Body of pancreas (tissue), 4 donors: Measurements from ENCODE around the gene AOAH. TPM values are rescaled to one million over a fixed set of nuclear protein-coding genes. Genes with fewer than 3 reads are reported as not detected.

Experiments
- ATAC-seq: fragments of 150-250 bp; one replicate; pipeline ENCODE4 v1.9.1; 2016
- DNase-seq, 4 donors: peaks; one replicate each; pipeline ENCODE4 v3.0.0-alpha.2; 2019
- H3K27ac ChIP-seq, 4 donors: fragments of 200-600 bp; sonication (generic); 1 replicate in 3 of 4; 2 replicates in 1 of 4; pipeline versions ENCODE4 v1.5.1 to v1.6.1; 2016 to 2019; ENCODE audit warnings: mild to moderate bottlenecking in 1 of 4, mixed read lengths in 1 of 4, moderate library complexity in 1 of 4
- H3K27me3 ChIP-seq, 2 donors: fragments of 200-600 bp; sonication (generic); one replicate each; pipeline ENCODE4 v1.6.0; 2016; ENCODE audit warnings: mild to moderate bottlenecking in 1 of 2
- H3K36me3 ChIP-seq, 2 donors: fragments of 200-600 bp; sonication (generic); replicated peaks in 1 of 2; 2 replicates each; pipeline ENCODE4 v1.5.1; 2016; ENCODE audit warnings: low read depth in 2 of 2; ENCODE audit not compliant: insufficient read depth in 1 of 2
- H3K4me1 ChIP-seq: fragments of 200-600 bp; sonication (generic); one replicate; pipeline ENCODE4 v1.6.0; 2016
- H3K4me3 ChIP-seq, 2 donors: fragments of 200-600 bp; sonication (generic); 1 replicate in 1 of 2; 2 replicates in 1 of 2; pipeline ENCODE4 v1.5.1; 2016 to 2019
- H3K9me3 ChIP-seq, 3 donors: fragments of 200-600 bp; sonication (generic); 1 replicate in 2 of 3; 2 replicates in 1 of 3; pipeline ENCODE4 v1.5.1; 2016
- POLR2A ChIP-seq, 3 donors: fragments of 450-650 bp; IDR thresholded peaks; one replicate each; pipeline ENCODE4 v1.6.1; 2016; ENCODE audit warnings: antibody characterized with exemption in 3 of 3, mild to moderate bottlenecking in 2 of 3
- WGBS, 2 donors: methylation state at CpG; one replicate each; pipeline ENCODE4 v1.1.5; 2017; 5-methylcytosine and 5-hydroxymethylcytosine counted together
- intact Hi-C: fragments of 100-400 bp; cut with DNase I; formaldehyde crosslinking; loops from one replicate; pipeline ENCODE4 v1.15.1; 2023
- total RNA-seq, 2 donors: library from RNA; depleted of rRNA; stranded (reverse); fragments of >200 nt; gene quantifications; one replicate each; pipeline ENCODE4 v1.1.0, GENCODE V29; 2016
- TF ChIP-seq, protein P1 (sequence below), 7 experiments: fragments of 450-650 bp in 4 of 7; fragments of 200-600 bp in 3 of 7; sonication (generic) in 3 of 7; IDR thresholded peaks; one replicate each; pipeline ENCODE4 v1.5.1; 2016 to 2019; ENCODE audit warnings: antibody characterized with exemption in 7 of 7

AOAH gene
- total RNA-seq, 2 donors from 2014 or later: 4.9 to 6.2 TPM

DNA sequence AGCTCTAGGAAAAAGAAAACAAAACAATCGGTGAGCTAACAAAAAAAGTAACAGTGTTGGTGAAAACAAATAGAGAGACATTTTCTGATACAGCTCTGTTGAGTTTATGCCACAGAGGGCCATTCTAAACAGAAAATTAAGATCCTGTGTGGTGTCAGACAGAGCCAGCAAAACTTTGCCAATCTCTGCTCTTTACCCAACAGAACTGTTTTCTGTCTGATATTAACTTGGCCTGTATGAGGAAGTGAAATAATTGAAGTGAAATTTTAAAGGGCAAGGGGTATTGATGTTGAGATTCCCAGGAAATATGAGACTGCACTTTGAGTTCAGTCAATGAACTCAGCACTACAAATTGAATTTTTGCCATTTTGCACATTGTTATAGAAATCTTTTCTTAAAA is 101.0 kb downstream of the AOAH start:
- peak in 1 of 4 donors; percentile 20 for DNase-seq
- no peak for TF ChIP-seq POLR2A (IDR thresholded peaks at IDR 0.05)
- TF ChIP-seq, protein P1, sequence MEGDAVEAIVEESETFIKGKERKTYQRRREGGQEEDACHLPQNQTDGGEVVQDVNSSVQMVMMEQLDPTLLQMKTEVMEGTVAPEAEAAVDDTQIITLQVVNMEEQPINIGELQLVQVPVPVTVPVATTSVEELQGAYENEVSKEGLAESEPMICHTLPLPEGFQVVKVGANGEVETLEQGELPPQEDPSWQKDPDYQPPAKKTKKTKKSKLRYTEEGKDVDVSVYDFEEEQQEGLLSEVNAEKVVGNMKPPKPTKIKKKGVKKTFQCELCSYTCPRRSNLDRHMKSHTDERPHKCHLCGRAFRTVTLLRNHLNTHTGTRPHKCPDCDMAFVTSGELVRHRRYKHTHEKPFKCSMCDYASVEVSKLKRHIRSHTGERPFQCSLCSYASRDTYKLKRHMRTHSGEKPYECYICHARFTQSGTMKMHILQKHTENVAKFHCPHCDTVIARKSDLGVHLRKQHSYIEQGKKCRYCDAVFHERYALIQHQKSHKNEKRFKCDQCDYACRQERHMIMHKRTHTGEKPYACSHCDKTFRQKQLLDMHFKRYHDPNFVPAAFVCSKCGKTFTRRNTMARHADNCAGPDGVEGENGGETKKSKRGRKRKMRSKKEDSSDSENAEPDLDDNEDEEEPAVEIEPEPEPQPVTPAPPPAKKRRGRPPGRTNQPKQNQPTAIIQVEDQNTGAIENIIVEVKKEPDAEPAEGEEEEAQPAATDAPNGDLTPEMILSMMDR (IDR thresholded peaks at IDR 0.05): no peak
- Histone ChIP-seq H3K4me1 (peaks cover 30% of the 10 kb centered on the region), H3K27ac (peak overlapping the region; percentile 46 to 75 (median 62)), H3K27me3 (no peaks in the 10 kb centered on the region), H3K36me3 (no peaks in the 10 kb centered on the region), H3K4me3 (no peak overlapping the region), H3K9me3 (no peaks in the 10 kb centered on the region)
- intact Hi-C loops: no loop called here
- ATAC-seq: peak; percentile 85
- WGBS, 2 donors: 9 to 11% methylated on average over 1 of the region's 1 CpG

DNA sequence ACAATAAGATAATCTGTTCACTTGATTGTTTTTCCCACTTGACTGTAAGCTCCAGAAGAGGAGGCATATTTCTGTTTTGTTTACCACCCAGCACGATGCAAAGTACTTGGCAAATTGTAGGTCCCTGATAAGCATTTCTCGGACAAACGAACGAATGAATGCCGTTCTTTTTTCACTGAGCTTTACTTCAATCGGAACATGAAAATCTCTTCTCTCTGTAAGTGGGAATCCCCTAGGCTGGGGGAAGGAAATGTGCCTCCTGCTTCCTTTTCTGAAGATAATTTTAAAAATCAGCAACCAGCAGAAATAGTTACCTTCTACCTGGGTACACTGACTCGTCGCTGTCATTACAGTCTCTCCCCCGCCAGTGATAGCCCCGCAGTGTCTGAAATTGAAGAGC is 102.9 kb downstream of the AOAH start:
- Histone ChIP-seq H3K27me3 (no peaks in the 10 kb centered on the region), H3K27ac (peak overlapping the region in 2 of 4 donors; percentile 9 to 27), H3K9me3 (no peaks in the 10 kb centered on the region), H3K4me1 (peaks cover 30% of the 10 kb centered on the region), H3K36me3 (no peaks in the 10 kb centered on the region), H3K4me3 (no peak overlapping the region)
- DNase-seq (no peak), ATAC-seq (no peak)
- no peak for TF ChIP-seq POLR2A (IDR thresholded peaks at IDR 0.05)
- TF ChIP-seq, protein P1 (IDR thresholded peaks at IDR 0.05): no peak
- intact Hi-C loops: no loop called here
- WGBS, 2 donors: 51 to 66% methylated on average over 10 of the region's 10 CpGs

DNA sequence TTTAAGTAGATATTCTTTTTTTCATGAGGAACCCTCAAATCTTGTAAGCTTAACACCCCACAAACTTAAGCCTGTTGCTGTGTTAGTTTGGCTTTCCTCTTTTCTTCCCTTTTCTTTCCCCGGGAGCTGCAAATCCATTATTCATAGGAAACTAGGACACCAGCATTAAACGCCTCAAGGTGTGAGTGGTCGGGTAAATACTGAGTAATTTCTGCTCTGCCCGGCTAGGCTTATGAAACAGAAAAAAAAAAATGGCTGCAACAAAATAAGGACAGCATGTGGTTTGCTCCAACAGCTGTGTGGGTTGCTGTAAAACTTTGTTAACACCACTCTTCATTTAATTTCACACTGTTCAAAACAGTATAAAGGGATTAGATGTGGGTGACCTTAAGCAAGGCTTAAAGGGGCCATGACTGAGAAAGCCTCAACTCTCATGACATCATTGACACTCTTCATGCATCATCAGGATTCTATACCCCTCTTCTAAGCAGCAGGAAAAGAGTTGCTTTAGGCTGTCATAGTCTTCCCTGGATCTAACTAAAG is 104.1 kb downstream of the AOAH start:
- ATAC-seq: no peak
- intact Hi-C loops: no loop called here

DNA sequence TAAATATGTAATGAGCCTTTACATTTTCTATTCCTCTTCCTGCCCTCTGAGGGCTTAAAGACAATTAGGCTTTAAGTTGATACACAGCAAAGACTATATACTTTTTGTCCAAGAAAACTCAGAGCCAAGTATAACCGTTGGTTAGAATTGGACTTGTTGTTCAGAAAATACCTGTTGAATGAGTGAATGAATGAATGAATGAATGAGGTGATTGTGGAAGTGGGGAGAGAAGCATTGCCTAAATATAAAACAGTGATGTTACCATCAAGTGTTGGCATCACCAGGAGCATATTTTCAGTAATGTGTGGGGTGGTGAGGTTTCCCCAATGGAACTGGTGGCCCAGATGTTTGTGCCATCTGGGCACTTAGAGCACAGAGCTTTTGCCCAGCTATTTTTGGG is 106.9 kb downstream of the AOAH start:
- ATAC-seq: no peak
- 97 to 100% methylated on average over 1 of the region's 1 CpG for WGBS, 2 donors
- intact Hi-C loops: no loop called here
- H3K27me3 ChIP-seq: no peaks in the 10 kb centered on the region
- no peak overlapping the region for H3K4me3 ChIP-seq
- no peaks in the 10 kb centered on the region for H3K9me3 ChIP-seq
- peaks cover 13% of the 10 kb centered on the region for H3K4me1 ChIP-seq
- TF ChIP-seq, protein P1 (IDR thresholded peaks at IDR 0.05): no peak
- TF ChIP-seq POLR2A (IDR thresholded peaks at IDR 0.05): no peak
- no peaks in the 10 kb centered on the region for H3K36me3 ChIP-seq
- H3K27ac ChIP-seq: no peak overlapping the region
- no peak for DNase-seq

More for the DNA sequence above, 104.1 kb downstream of the AOAH start:
- no peak for TF ChIP-seq POLR2A (IDR thresholded peaks at IDR 0.05)
- TF ChIP-seq, protein P1 (IDR thresholded peaks at IDR 0.05): no peak
- Histone ChIP-seq H3K9me3 (no peaks in the 10 kb centered on the region), H3K27ac (no peak overlapping the region), H3K4me1 (peaks cover 30% of the 10 kb centered on the region), H3K27me3 (no peaks in the 10 kb centered on the region), H3K4me3 (no peak overlapping the region), H3K36me3 (no peaks in the 10 kb centered on the region)
- 56 to 76% methylated on average over 4 of the region's 4 CpGs for WGBS, 2 donors
- DNase-seq: no peak

DNA sequence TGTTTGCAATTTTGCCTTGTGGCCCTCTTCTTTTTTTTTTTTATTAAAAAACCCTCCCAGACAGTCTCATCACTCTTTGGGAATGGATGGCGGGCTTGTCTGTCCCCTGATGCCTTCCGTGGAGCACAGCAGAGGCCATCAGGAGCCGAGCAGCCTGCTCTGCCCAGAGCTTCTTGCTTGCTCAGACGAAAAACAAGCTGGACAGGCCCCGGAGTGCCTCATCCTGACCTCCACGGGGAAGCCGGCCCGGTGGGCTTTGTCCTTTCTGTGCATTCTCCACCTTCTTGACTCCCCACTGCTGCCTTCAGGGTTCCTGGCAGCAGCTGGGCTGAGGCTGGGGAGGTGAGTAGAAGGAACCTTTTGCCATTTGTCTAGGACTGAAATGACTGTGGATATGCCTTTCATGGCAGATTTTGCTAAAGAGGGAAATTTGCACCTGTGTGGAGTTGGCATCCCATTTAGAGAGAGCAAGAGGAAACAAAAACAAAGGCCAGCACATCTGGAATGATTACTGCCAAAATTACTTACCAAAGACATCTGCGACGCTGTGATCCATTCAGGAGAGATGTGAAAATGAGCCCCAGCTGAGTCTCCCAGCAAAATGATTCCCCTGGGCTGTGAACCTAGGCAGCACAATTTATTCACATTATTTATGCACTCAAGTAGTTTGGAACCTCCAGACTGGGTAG is 108.3 kb downstream of the AOAH start:
- 67 to 87% methylated on average over 8 to 10 of the region's 10 CpGs for WGBS, 2 donors
- TF ChIP-seq, protein P1 (IDR thresholded peaks at IDR 0.05): no peak
- TF ChIP-seq POLR2A (IDR thresholded peaks at IDR 0.05): no peak
- DNase-seq: no peak
- ATAC-seq: no peak
- no peak overlapping the region for H3K27ac ChIP-seq
- H3K27me3 ChIP-seq: no peaks in the 10 kb centered on the region
- H3K4me3 ChIP-seq: no peak overlapping the region
- no peaks in the 10 kb centered on the region for H3K36me3 ChIP-seq
- no peaks in the 10 kb centered on the region for H3K9me3 ChIP-seq
- intact Hi-C loops: no loop called here
- H3K4me1 ChIP-seq: peaks cover under 1% of the 10 kb centered on the region
